BJ (cell line): ENCODE results near the gene COL5A1. TPM values are rescaled to one million over a fixed set of nuclear protein-coding genes. Genes with fewer than 3 reads are reported as not detected.

Experiments used
- CTCF ChIA-PET: fragments of 350-600 bp; formaldehyde crosslinking; extraction: SDS; loops from one replicate; lab custom pipeline; 2021; ENCODE audit warnings: antibody characterized with exemption, inconsistent platforms; lab: Yijun Ruan, JAX
- POLR2A ChIA-PET: fragments of 300-600 bp; sonication (Branson Sonifier 250); formaldehyde crosslinking; extraction: SDS; loops from one replicate; lab custom pipeline; 2021; ENCODE audit warnings: antibody characterized with exemption; lab: Charles Lee
- DNase-seq: peaks from one replicate; pipeline ENCODE4 v3.0.0-alpha.2; 2011; ENCODE audit warnings: low read depth
- H3K27me3 ChIP-seq: 2 replicates; pipeline ENCODE4 v1.6.0; 2011; ENCODE audit warnings: low read length; ENCODE audit not compliant: control insufficient read depth, insufficient read depth
- H3K36me3 ChIP-seq: 2 replicates; pipeline ENCODE4 v1.5.1; 2011; ENCODE audit warnings: low read length; ENCODE audit not compliant: control insufficient read depth, insufficient read depth
- H3K4me3 ChIP-seq: 2 replicates; pipeline ENCODE4 v1.5.1; 2011; ENCODE audit warnings: low read depth, mild to moderate bottlenecking, control low read depth, low read length
- CTCF ChIP-seq: IDR thresholded peaks from 2 replicates; pipeline ENCODE4 v1.5.1; 2011; ENCODE audit warnings: low read depth, mild to moderate bottlenecking, control low read depth, inconsistent platforms, low read length, moderate library complexity; ENCODE audit not compliant: insufficient read depth
- polyA plus RNA-seq: library from polyadenylated mRNA; depleted of rRNA; stranded (reverse); fragments of >200 nt; gene quantifications from 2 replicates; pipeline ENCODE4 v1.2.3, GENCODE V29; 2011

The COL5A1 gene
- polyA plus RNA-seq, 1 experiment = 251 TPM

- CTCF ChIA-PET = interaction anchor here (0.6 kb wide), 1 partner anchor 12 kb away, joined by 3 read pairs; no protein-coding TSS in a partner anchor
- Histone ChIP-seq H3K36me3 (peaks cover 72% of the 10 kb centered on the region), H3K27me3 (no peaks in the 10 kb centered on the region), H3K4me3 (no peak overlapping the region)
- POLR2A ChIA-PET = no interaction called here
- TF ChIP-seq CTCF = no peak
- no peak for DNase-seq
Measured at GRCh38 chr9:134766587-134766986, 125.0 kb downstream of the COL5A1 start.

GRCh38 chr9:134768332-134768708 lies 126.7 kb downstream of the COL5A1 start:
- no peak overlapping the region for H3K4me3 ChIP-seq
- no peaks in the 10 kb centered on the region for H3K27me3 ChIP-seq
- POLR2A ChIA-PET = no interaction called here
- no peak for TF ChIP-seq CTCF
- DNase-seq = no peak
- CTCF ChIA-PET = interaction anchor here (1.1 to 1.4 kb wide), 2 partner anchors 15 to 319 kb away, joined by 3 to 4 read pairs; no protein-coding TSS in a partner anchor
- H3K36me3 ChIP-seq = peaks cover 68% of the 10 kb centered on the region

GRCh38 chr9:134768709-134769351 lies 127.2 kb downstream of the COL5A1 start:
- Histone ChIP-seq H3K4me3 (no peak overlapping the region), H3K36me3 (peaks cover 69% of the 10 kb centered on the region), H3K27me3 (no peaks in the 10 kb centered on the region)
- POLR2A ChIA-PET = no interaction called here
- DNase-seq = no peak
- no peak for TF ChIP-seq CTCF
- CTCF ChIA-PET = interaction anchor here (1.1 to 1.4 kb wide), 2 partner anchors 15 to 320 kb away, joined by 3 to 4 read pairs; no protein-coding TSS in a partner anchor

GRCh38 chr9:134770972-134771971 lies 129.7 kb downstream of the COL5A1 start:
- H3K27me3 ChIP-seq = no peaks in the 10 kb centered on the region
- ChIA-PET CTCF (interaction anchor here (1.1 kb wide), 1 partner anchor 11 kb away, joined by 3 read pairs; no protein-coding TSS in a partner anchor), POLR2A (no interaction called here)
- TF ChIP-seq CTCF = no peak
- H3K4me3 ChIP-seq = no peak overlapping the region
- H3K36me3 ChIP-seq = peaks cover 70% of the 10 kb centered on the region
- DNase-seq = no peak

- no peak for DNase-seq
- TF ChIP-seq CTCF = no peak
- POLR2A ChIA-PET = no interaction called here
- H3K4me3 ChIP-seq = no peak overlapping the region
- CTCF ChIA-PET = interaction anchor here (1.1 kb wide), 1 partner anchor 10 kb away, joined by 3 read pairs; no protein-coding TSS in a partner anchor
- H3K27me3 ChIP-seq = no peaks in the 10 kb centered on the region
- H3K36me3 ChIP-seq = peaks cover 68% of the 10 kb centered on the region
Measured at GRCh38 chr9:134772331-134772730, 130.7 kb downstream of the COL5A1 start.
